Endothelial cell of umbilical vein (primary cell): ENCODE data around the gene GBX2. TPM values are rescaled to one million over a fixed set of nuclear protein-coding genes. Genes with fewer than 3 reads are reported as not detected.

ENCODE experiments used
- BruUV-seq: library from RNA; stranded (reverse); fragments of 400-500 nt; replicated peaks from 2 replicates; lab custom pipeline; 2021; lab: Mats Ljungman, UMichigan
- CTCF ChIA-PET: fragments of 300-600, 350-600 bp; sonication (Branson Sonifier 250); formaldehyde crosslinking; loops from one replicate; lab custom pipeline; 2021; ENCODE audit warnings: antibody characterized with exemption, inconsistent platforms; lab: Charles Lee
- POLR2A ChIA-PET: fragments of 300-600, 350-600 bp; sonication (Branson Sonifier 250); formaldehyde crosslinking; loops from one replicate; lab custom pipeline; 2021; ENCODE audit warnings: antibody characterized with exemption, inconsistent platforms; lab: Charles Lee
- DNase-seq: peaks from one replicate; pipeline ENCODE4 v3.0.0-alpha.2; 2011; ENCODE audit warnings: low read depth, low spot score
- FAIRE-seq: peaks from 2 replicates; lab custom pipeline; 2011; peaks lifted over from hg19 to GRCh38; lab: Jason Lieb, UNC
- H2AFZ ChIP-seq: 2 replicates; pipeline ENCODE4 v1.6.0; 2012; ENCODE audit warnings: low read depth, low read length, control low read depth, inconsistent platforms
- H3K27ac ChIP-seq: 2 replicates; pipeline ENCODE4 v1.5.1; 2011; ENCODE audit warnings: low read depth, mild to moderate bottlenecking, control low read depth, low read length, moderate library complexity; ENCODE audit not compliant: insufficient read depth
- H3K27me3 ChIP-seq, 2 experiments: 2 replicates each; pipeline versions ENCODE4 v1.6.0 to v1.6.1; 2011; ENCODE audit warnings: low read length in 2 of 2, mixed read lengths in 1 of 2; ENCODE audit not compliant: control insufficient read depth in 2 of 2, insufficient read depth in 2 of 2
- H3K36me3 ChIP-seq, 2 experiments: 2 replicates in 1 of 2; 3 replicates in 1 of 2; pipeline ENCODE4 v1.5.1; 2011; ENCODE audit warnings: low read length in 2 of 2, mild to moderate bottlenecking in 1 of 2, moderate library complexity in 1 of 2; ENCODE audit not compliant: control insufficient read depth in 2 of 2, insufficient read depth in 2 of 2; ENCODE audit errors: extremely low read depth in 1 of 2
- H3K4me1 ChIP-seq: 3 replicates; pipeline ENCODE4 v1.5.1; 2011; ENCODE audit warnings: mild to moderate bottlenecking, low read length; ENCODE audit not compliant: control insufficient read depth, insufficient read depth; ENCODE audit errors: extremely low read depth
- H3K4me2 ChIP-seq: 2 replicates; pipeline ENCODE4 v1.6.1; 2011; ENCODE audit warnings: low read length, control low read depth, mixed read lengths; ENCODE audit not compliant: insufficient read depth
- H3K4me3 ChIP-seq, 3 experiments: fragments of 200-600 bp in 1 of 3; sonication (generic), shearing (Covaris generic) in 1 of 3; replicated peaks in 1 of 3; 2 replicates each; pipeline ENCODE4 v1.5.1; 2011 to 2016; ENCODE audit warnings: control low read depth in 3 of 3, low read length in 3 of 3, mild to moderate bottlenecking in 2 of 3, inconsistent platforms in 1 of 3, low read depth in 1 of 3, moderate library complexity in 1 of 3; ENCODE audit not compliant: insufficient read depth in 1 of 3
- H3K79me2 ChIP-seq: 2 replicates; pipeline ENCODE4 v1.6.0; 2012; ENCODE audit warnings: low read length, inconsistent platforms; ENCODE audit not compliant: control insufficient read depth, insufficient read depth
- H3K9ac ChIP-seq: replicated peaks from 2 replicates; pipeline ENCODE3; 2011; ENCODE audit warnings: low read length, control low read depth; ENCODE audit not compliant: insufficient read depth; ENCODE audit errors: extremely low read depth
- H3K9me1 ChIP-seq: replicated peaks from 3 replicates; pipeline ENCODE4 v1.6.0; 2011; ENCODE audit warnings: mild to moderate bottlenecking, low read length; ENCODE audit not compliant: control insufficient read depth, insufficient read depth; ENCODE audit errors: extremely low read depth
- H3K9me3 ChIP-seq: replicated peaks from 2 replicates; pipeline ENCODE4 v1.5.1; 2012; ENCODE audit warnings: low read length, inconsistent platforms; ENCODE audit not compliant: control insufficient read depth, insufficient read depth
- H4K20me1 ChIP-seq: replicated peaks from 2 replicates; pipeline ENCODE3; 2011; ENCODE audit warnings: mild to moderate bottlenecking, low read length; ENCODE audit not compliant: control insufficient read depth, insufficient read depth; ENCODE audit errors: extremely low read depth
- CTCF ChIP-seq, 2 donors: IDR thresholded peaks; 1 replicate in 1 of 2; 2 replicates in 1 of 2; pipeline ENCODE4 v1.5.1; 2011; ENCODE audit warnings: low read length in 2 of 2, mild to moderate bottlenecking in 2 of 2, moderate library complexity in 2 of 2, control low read depth in 1 of 2, inconsistent platforms in 1 of 2, low read depth in 1 of 2; ENCODE audit not compliant: insufficient read depth in 1 of 2; ENCODE audit errors: extremely low read depth in 1 of 2
- EZH2 ChIP-seq: IDR thresholded peaks from 2 replicates; pipeline ENCODE4 v1.6.1; 2012; ENCODE audit warnings: borderline replicate concordance, low read depth, mild to moderate bottlenecking, moderate library complexity, low read length, inconsistent platforms; ENCODE audit not compliant: severe bottlenecking
- FOS ChIP-seq: IDR thresholded peaks from 2 replicates; pipeline ENCODE4 v1.6.1; 2011; ENCODE audit warnings: mild to moderate bottlenecking, low read length, moderate library complexity, borderline replicate concordance; ENCODE audit not compliant: insufficient read depth
- GATA2 ChIP-seq: IDR thresholded peaks from 2 replicates; pipeline ENCODE4 v1.7.0; 2011; ENCODE audit warnings: low read depth, mild to moderate bottlenecking, moderate library complexity, mixed read lengths, low read length; ENCODE audit not compliant: insufficient read length, insufficient read depth
- JUN ChIP-seq: IDR thresholded peaks from 2 replicates; pipeline ENCODE4 v1.6.1; 2011; ENCODE audit warnings: borderline replicate concordance, low read depth; ENCODE audit not compliant: insufficient read length, insufficient read depth
- MAX ChIP-seq: IDR thresholded peaks from 2 replicates; pipeline ENCODE4 v1.6.1; 2011; ENCODE audit not compliant: insufficient read depth, insufficient read length
- MYC ChIP-seq: IDR thresholded peaks from one replicate; pipeline ENCODE4 v1.6.1; 2011; ENCODE audit warnings: mild to moderate bottlenecking, low read depth, low read length
- POLR2A ChIP-seq: IDR thresholded peaks from 2 replicates; pipeline ENCODE4 v1.6.1; 2012; ENCODE audit warnings: low read depth, mild to moderate bottlenecking, control low read depth, low read length
- POLR2AphosphoS5 ChIP-seq: IDR thresholded peaks from 2 replicates; pipeline ENCODE4 v1.6.1; 2012; ENCODE audit warnings: low read depth, mild to moderate bottlenecking, control low read depth, low read length, moderate library complexity; ENCODE audit not compliant: insufficient read depth
- dilution Hi-C: fragments of 300-500 bp; cut with MboI; formaldehyde crosslinking; loops from one replicate; pipeline ENCODE4 v1.15.0; 2019; ENCODE audit warnings: low sequenced_read_pairs; ENCODE audit not compliant: extremely low pct_ligation_motif_present
- intact Hi-C: fragments of 100-400 bp; cut with micrococcal nuclease; formaldehyde crosslinking; loops from one replicate; pipeline ENCODE4 v1.10.0; 2022
- polyA plus RNA-seq, 4 experiments: library from polyadenylated mRNA; depleted of rRNA in 3 of 4; stranded (reverse) in 3 of 4; unstranded in 1 of 4; fragments of >200 nt; gene quantifications; 2 replicates each; pipeline versions ENCODE4 v1.2.1 to v1.2.3, GENCODE V29; 2011 to 2012; ENCODE audit warnings: missing spikeins in 1 of 4
- total RNA-seq: library from RNA; stranded (reverse); gene quantifications from 2 replicates; pipeline ENCODE4 v1.2.3, GENCODE V29; 2021

The GBX2 gene
- total and polyA plus RNA-seq, 2 donors (not counting 3 experiments of a cell fraction or from before 2014, with no cell fraction given), result 3.0 to 3.6 TPM

- H3K36me3 ChIP-seq, result no peaks in the 10 kb centered on the region
- H4K20me1 ChIP-seq, result no peaks in the 10 kb centered on the region
- H2AFZ ChIP-seq, result no peak overlapping the region
- intact Hi-C loops (no loop called here), dilution Hi-C loops (no loop called here)
- no peak for TF ChIP-seq POLR2A
- TF ChIP-seq MYC, result no peak
- TF ChIP-seq JUN, result no peak
- no peak for TF ChIP-seq CTCF (IDR thresholded peaks at IDR 0.05; ENCODE audit: extremely low read depth in 1 of 2, insufficient read depth in 1 of 2, low read depth in 1 of 2, low read length in 2 of 2)
- TF ChIP-seq POLR2AphosphoS5, result no peak
- TF ChIP-seq FOS, result no peak
- TF ChIP-seq MAX, result no peak
- TF ChIP-seq EZH2, result no peak
- no peak for TF ChIP-seq GATA2
- H3K4me3 ChIP-seq, result no peak overlapping the region
- no peak for FAIRE-seq
- H3K9me3 ChIP-seq, result no peaks in the 10 kb centered on the region
- ChIA-PET POLR2A (interaction anchor here (0.6 kb wide), 1 partner anchor 993 kb away, joined by 6 read pairs; no protein-coding TSS in a partner anchor), CTCF (no interaction called here)
- no peaks in the 10 kb centered on the region for H3K4me1 ChIP-seq
- H3K27me3 ChIP-seq, result no peaks in the 10 kb centered on the region
- no peak for DNase-seq
- H3K27ac ChIP-seq, result no peak overlapping the region
- no TSS peak for BruUV-seq
- no peak overlapping the region for H3K4me2 ChIP-seq
- H3K9me1 ChIP-seq, result no peaks in the 10 kb centered on the region
- no peaks in the 10 kb centered on the region for H3K79me2 ChIP-seq
- H3K9ac ChIP-seq, result no peak overlapping the region
Observed at GRCh38 chr2:236120829-236121228, 47.4 kb downstream of the GBX2 start.
